Heart left ventricle (tissue), 16 donors: Measurements from ENCODE around the gene KCNQ1. TPM values are rescaled to one million over a fixed set of nuclear protein-coding genes. Genes with fewer than 3 reads are reported as not detected.

ENCODE experiments used
- ATAC-seq, 4 donors: fragments of 200-7000 bp; cut with Tn5 transposase; one replicate each; pipeline ENCODE4 v1.9.1; 2020 to 2022; ENCODE audit warnings: moderate library complexity in 4 of 4, mild to moderate bottlenecking in 3 of 4, moderate number of reproducible peaks in 1 of 4
- DNase-seq, 5 donors: peaks; one replicate each; pipeline ENCODE4 v3.0.0-alpha.2; 2020
- H3K27ac ChIP-seq, 12 donors: fragments of 200-600 bp; sonication (generic) in 4 of 12; one replicate each; pipeline versions ENCODE4 v1.5.0 to v1.8.0; 2016 to 2022; ENCODE audit warnings: mild to moderate bottlenecking in 2 of 12
- H3K27me3 ChIP-seq, 9 donors: fragments of 200-600 bp; sonication (generic) in 2 of 9; one replicate each; pipeline versions ENCODE4 v1.5.1 to v1.8.0; 2016 to 2022; ENCODE audit warnings: mild to moderate bottlenecking in 3 of 9
- H3K36me3 ChIP-seq, 9 donors: fragments of 200-600 bp; sonication (generic) in 2 of 9; one replicate each; pipeline versions ENCODE4 v1.5.0 to v1.8.0; 2018 to 2022; ENCODE audit warnings: mild to moderate bottlenecking in 2 of 9
- H3K4me1 ChIP-seq, 12 donors: fragments of 200-600 bp; sonication (generic) in 4 of 12; one replicate each; pipeline versions ENCODE4 v1.5.0 to v1.8.0; 2016 to 2022; ENCODE audit warnings: mild to moderate bottlenecking in 3 of 12
- H3K4me3 ChIP-seq, 12 donors: fragments of 200-600 bp; sonication (generic) in 4 of 12; one replicate each; pipeline versions ENCODE4 v1.5.0 to v1.8.0; 2017 to 2022; ENCODE audit warnings: mild to moderate bottlenecking in 9 of 12, moderate library complexity in 4 of 12
- H3K9me3 ChIP-seq, 12 donors: fragments of 200-600 bp; sonication (generic) in 4 of 12; one replicate each; pipeline versions ENCODE4 v1.5.0 to v1.8.0; 2016 to 2022; ENCODE audit warnings: mild to moderate bottlenecking in 1 of 12
- POLR2A ChIP-seq, 2 donors: fragments of 450-650 bp; IDR thresholded peaks; one replicate each; pipeline ENCODE4 v1.6.1; 2017; ENCODE audit warnings: antibody characterized with exemption in 2 of 2, mild to moderate bottlenecking in 2 of 2, moderate library complexity in 2 of 2
- WGBS, 4 donors: extraction: QIAGEN DNeasy Blood & Tissue Kit in 2 of 4; methylation state at CpG; one replicate each; pipeline versions ENCODE4 v1.1.5 to v1.1.7; 2013 to 2018; 5-methylcytosine and 5-hydroxymethylcytosine counted together
- intact Hi-C, 10 donors: fragments of 100-400 bp; cut with DNase I; formaldehyde crosslinking; loops; one replicate each; pipeline versions ENCODE4 v1.11.1 to v1.14.2; 2022
- polyA plus RNA-seq, 2 donors: library from polyadenylated mRNA; stranded (reverse); fragments of 200-250 nt; gene quantifications; one replicate each; pipeline ENCODE4 v1.2.3, GENCODE V29; 2013
- total RNA-seq, 9 donors: library from RNA; depleted of rRNA in 2 of 9; stranded (reverse); fragments of >200 nt in 2 of 9; fragmentation: NEBNext Ultra II Directional in 3 of 9; extraction: Animal tissue kit (Norgen Biotek cat#: 25700) in 3 of 9; gene quantifications; one replicate each; pipeline versions ENCODE4 v1.1.0 to v1.2.4, GENCODE V29; 2016 to 2023
- TF ChIP-seq, protein P1 (sequence below), 12 donors: fragments of 200-600 bp; sonication (generic) in 4 of 12; IDR thresholded peaks; one replicate each; pipeline versions ENCODE4 v1.5.0 to v1.8.0; 2018 to 2022; ENCODE audit warnings: antibody characterized with exemption in 12 of 12, mild to moderate bottlenecking in 5 of 12
- donor health status: ischemic (EF 13 %, LVEDD 7.1; RV severe dilation, severe dysfunction).
- donor health status: healthy with polysubstance abuse.
- donor health status: DM: no; HTN: yes; CAD: no.
- donor health status: DM: no; HTN: no; CAD: no.
- donor health status: ischemic (EF 25% LVEDD 6.9; RV normal size, moderate dysfunction).
- donor health status: ischemic (EF 25% LVEDD 5.7; RV mildly dilated, moderate dysfunction).
- donor health status: healthy.
- donor health status: DM: yes; HTN: yes; CAD: no.
- donor health status: ischemic (EF 35%, LVEDD 5.7; RV mildly dilated, moderate dysfunction).
- donor health status: nonischemic (EF 11% LVEDD 7.7; RV severe dilation, severe dysfunction).
- donor health status: DM: yes; HTN: yes; CAD: no.
- donor health status: PGD.
- donor health status: ischemic (EF 29% LVEDD 5.4; RV normal size, mild dysfunction).
- donor health status: nonischemic (EF 23%, LVEDD 6.1; RV moderate dilation, normal function).

Gene KCNQ1
- total and polyA plus RNA-seq, 11 donors = 18.6 to 42.4 (median 31.4) TPM

DNA sequence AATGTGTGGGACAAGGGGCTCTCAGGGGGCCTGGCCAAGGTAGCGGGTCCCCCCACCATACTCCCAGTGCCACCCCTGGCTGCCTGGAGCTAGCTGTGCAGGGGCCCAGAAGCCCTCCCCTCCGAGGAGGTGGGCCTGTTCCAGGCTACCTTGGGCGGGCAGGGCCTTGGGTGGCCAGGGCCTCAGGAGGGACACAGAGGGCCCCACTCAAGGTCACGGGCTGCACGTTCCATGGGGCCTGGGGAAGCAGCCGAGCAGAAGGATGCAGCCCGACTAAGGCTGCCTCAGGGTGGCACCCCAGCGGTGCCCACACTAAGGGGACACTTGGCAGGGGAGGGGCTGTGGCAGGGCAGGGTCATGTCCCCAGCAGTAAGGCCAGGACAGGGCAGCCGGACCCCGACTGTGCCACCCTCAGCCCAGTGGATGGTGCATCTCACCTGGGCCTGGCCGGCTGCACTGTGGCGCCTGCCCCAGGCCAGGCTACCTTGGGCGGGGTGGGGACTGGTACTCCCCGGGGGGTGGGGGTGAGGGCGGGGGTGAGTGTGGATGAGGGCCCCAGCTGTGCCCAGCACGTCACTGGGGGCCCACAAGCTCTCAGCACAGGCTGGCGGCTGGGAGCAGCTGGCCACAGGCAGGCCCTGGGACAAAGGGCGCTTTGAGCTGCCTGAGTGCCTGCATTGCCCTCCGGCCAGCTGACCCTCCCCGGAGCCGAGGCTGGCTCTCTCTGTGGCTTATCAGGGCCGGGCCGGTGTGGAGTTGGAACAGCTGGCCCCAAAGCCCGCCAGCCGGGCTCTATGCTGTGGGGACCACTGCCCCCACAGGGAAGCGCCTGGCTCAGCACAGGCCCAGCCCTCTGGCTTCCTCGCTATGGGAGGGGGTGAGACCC lies 117.1 kb downstream of the KCNQ1 start:
- no peaks in the 10 kb centered on the region for H3K27me3 ChIP-seq
- H3K36me3 ChIP-seq = no peaks in the 10 kb centered on the region
- 75 to 83% (median 78%) methylated on average over 13 to 27 of the region's 27 CpGs for whole genome bisulfite sequencing, 4 donors
- TF ChIP-seq POLR2A (IDR thresholded peaks at IDR 0.05) = no peak
- TF ChIP-seq, protein P1, sequence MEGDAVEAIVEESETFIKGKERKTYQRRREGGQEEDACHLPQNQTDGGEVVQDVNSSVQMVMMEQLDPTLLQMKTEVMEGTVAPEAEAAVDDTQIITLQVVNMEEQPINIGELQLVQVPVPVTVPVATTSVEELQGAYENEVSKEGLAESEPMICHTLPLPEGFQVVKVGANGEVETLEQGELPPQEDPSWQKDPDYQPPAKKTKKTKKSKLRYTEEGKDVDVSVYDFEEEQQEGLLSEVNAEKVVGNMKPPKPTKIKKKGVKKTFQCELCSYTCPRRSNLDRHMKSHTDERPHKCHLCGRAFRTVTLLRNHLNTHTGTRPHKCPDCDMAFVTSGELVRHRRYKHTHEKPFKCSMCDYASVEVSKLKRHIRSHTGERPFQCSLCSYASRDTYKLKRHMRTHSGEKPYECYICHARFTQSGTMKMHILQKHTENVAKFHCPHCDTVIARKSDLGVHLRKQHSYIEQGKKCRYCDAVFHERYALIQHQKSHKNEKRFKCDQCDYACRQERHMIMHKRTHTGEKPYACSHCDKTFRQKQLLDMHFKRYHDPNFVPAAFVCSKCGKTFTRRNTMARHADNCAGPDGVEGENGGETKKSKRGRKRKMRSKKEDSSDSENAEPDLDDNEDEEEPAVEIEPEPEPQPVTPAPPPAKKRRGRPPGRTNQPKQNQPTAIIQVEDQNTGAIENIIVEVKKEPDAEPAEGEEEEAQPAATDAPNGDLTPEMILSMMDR (IDR thresholded peaks at IDR 0.05) = no peak
- no peak overlapping the region for H3K27ac ChIP-seq
- intact Hi-C loops = no loop called here
- DNase-seq (peak in 2 of 5 donors; percentile 25 to 63), ATAC-seq (peak in 3 of 4 donors; percentile 13 to 26 (median 14))
- H3K9me3 ChIP-seq = peaks cover 0 to 3% (median 0%) of the 10 kb centered on the region in 12 donors
- no peak overlapping the region for H3K4me3 ChIP-seq
- peaks cover 0 to 28% (median 0%) of the 10 kb centered on the region in 12 donors for H3K4me1 ChIP-seq

DNA sequence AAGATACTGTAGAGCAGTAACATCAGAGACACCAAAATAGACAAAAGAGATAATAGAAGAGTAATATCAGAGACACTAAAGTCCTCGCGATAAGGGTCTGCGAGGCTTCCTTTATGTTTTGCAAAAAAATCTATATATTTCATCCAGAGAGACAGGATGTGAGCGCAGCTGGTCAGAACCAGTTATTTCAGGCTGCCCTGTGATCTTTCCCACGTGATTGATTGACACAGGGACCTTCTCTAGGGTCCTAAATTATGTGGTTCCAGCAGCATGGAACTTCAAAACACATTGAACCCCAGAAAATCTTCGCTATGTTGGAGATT lies 118.0 kb downstream of the KCNQ1 start:
- Histone ChIP-seq H3K4me1 (peaks cover 0 to 28% (median 0%) of the 10 kb centered on the region in 12 donors), H3K27me3 (no peaks in the 10 kb centered on the region), H3K9me3 (no peaks in the 10 kb centered on the region), H3K27ac (no peak overlapping the region), H3K36me3 (no peaks in the 10 kb centered on the region), H3K4me3 (no peak overlapping the region)
- DNase-seq = no peak
- ATAC-seq = no peak
- TF ChIP-seq, protein P1 (IDR thresholded peaks at IDR 0.05) = no peak
- TF ChIP-seq POLR2A (IDR thresholded peaks at IDR 0.05) = no peak
- intact Hi-C loops = no loop called here
- 78 to 88% (median 82%) methylated on average over 6 of the region's 6 CpGs for WGBS, 4 donors

- Histone ChIP-seq H3K27me3 (no peaks in the 10 kb centered on the region), H3K9me3 (no peaks in the 10 kb centered on the region), H3K36me3 (no peaks in the 10 kb centered on the region), H3K4me3 (no peak overlapping the region), H3K4me1 (peaks cover 0 to 28% (median 0%) of the 10 kb centered on the region in 12 donors), H3K27ac (no peak overlapping the region)
- DNase-seq (peak in 1 of 5 donors; percentile 17), ATAC-seq (no peak)
- 95 to 96% (median 95%) methylated on average over 28 of the region's 28 CpGs for WGBS, 4 donors
- TF ChIP-seq POLR2A (IDR thresholded peaks at IDR 0.05) = no peak
- TF ChIP-seq, protein P1 (IDR thresholded peaks at IDR 0.05) = no peak
- intact Hi-C loops = no loop called here
Observed at GRCh38 chr11:2563213-2564007, 118.6 kb downstream of the KCNQ1 start.

- H3K9me3 ChIP-seq = no peaks in the 10 kb centered on the region
- H3K4me3 ChIP-seq = no peak overlapping the region
- no peaks in the 10 kb centered on the region for H3K27me3 ChIP-seq
- no peaks in the 10 kb centered on the region for H3K36me3 ChIP-seq
- DNase-seq = no peak
- intact Hi-C loops = no loop called here
- H3K27ac ChIP-seq = no peak overlapping the region
- peaks cover 0 to 28% (median 0%) of the 10 kb centered on the region in 12 donors for H3K4me1 ChIP-seq
- no peak for ATAC-seq
- WGBS, 4 donors = 93 to 98% (median 97%) methylated on average over 12 to 14 of the region's 14 CpGs
- TF ChIP-seq POLR2A (IDR thresholded peaks at IDR 0.05) = no peak
- TF ChIP-seq, protein P1 (IDR thresholded peaks at IDR 0.05) = no peak
Observed at GRCh38 chr11:2564008-2564530, 119.3 kb downstream of the KCNQ1 start.
